H9 (cell line): ENCODE measurements around the gene MCRIP1. TPM values are rescaled to one million over a fixed set of nuclear protein-coding genes. Genes with fewer than 3 reads are reported as not detected.

Experiments used
- DNase-seq: peaks from one replicate; pipeline ENCODE4 v3.0.0-alpha.2; 2017
- H2AFZ ChIP-seq: one replicate; pipeline ENCODE4 v1.6.1; 2013; ENCODE audit warnings: mild to moderate bottlenecking, low read length, control low read depth, moderate library complexity
- H2AK5ac ChIP-seq: 2 replicates; pipeline ENCODE4 v1.6.1; 2013; ENCODE audit warnings: low read length, control low read depth, mixed read lengths; ENCODE audit not compliant: insufficient read length
- H2BK120ac ChIP-seq: one replicate; pipeline ENCODE4 v1.6.1; 2013; ENCODE audit warnings: low read depth, mild to moderate bottlenecking, low read length, control low read depth, inconsistent platforms; ENCODE audit not compliant: poor library complexity, severe bottlenecking
- H2BK12ac ChIP-seq: 2 replicates; pipeline ENCODE4 v1.6.1; 2013; ENCODE audit warnings: low read length, control low read depth, mixed read lengths, low read depth; ENCODE audit not compliant: insufficient read length
- H2BK15ac ChIP-seq: 2 replicates; pipeline ENCODE4 v1.6.1; 2013; ENCODE audit warnings: low read depth, low read length, control low read depth
- H2BK20ac ChIP-seq: one replicate; pipeline ENCODE4 v1.6.1; 2013; ENCODE audit warnings: low read depth, mild to moderate bottlenecking, low read length, control low read depth, inconsistent platforms; ENCODE audit not compliant: poor library complexity, severe bottlenecking
- H2BK5ac ChIP-seq: 2 replicates; pipeline ENCODE4 v1.6.1; 2013; ENCODE audit warnings: low read length, control low read depth, mixed read lengths; ENCODE audit not compliant: insufficient read length
- H3K14ac ChIP-seq: 2 replicates; pipeline ENCODE4 v1.6.1; 2013; ENCODE audit warnings: low read length, control low read depth; ENCODE audit not compliant: insufficient read depth
- H3K18ac ChIP-seq: 2 replicates; pipeline ENCODE4 v1.6.1; 2013; ENCODE audit warnings: low read depth, mild to moderate bottlenecking, mixed read lengths, low read length, control low read depth; ENCODE audit not compliant: insufficient read length
- H3K23ac ChIP-seq: 2 replicates; pipeline ENCODE4 v1.6.1; 2013; ENCODE audit warnings: low read length, control low read depth, mixed read lengths, low read depth; ENCODE audit not compliant: insufficient read length
- H3K23me2 ChIP-seq: 2 replicates; pipeline ENCODE4 v1.6.1; 2013; ENCODE audit warnings: low read depth, mild to moderate bottlenecking, mixed read lengths, low read length, control low read depth; ENCODE audit not compliant: insufficient read length, poor library complexity, severe bottlenecking
- H3K27ac ChIP-seq: 2 replicates; pipeline ENCODE4 v1.5.1; 2013; ENCODE audit warnings: low read length, control low read depth, mixed read lengths, low read depth; ENCODE audit not compliant: insufficient read length
- H3K27me3 ChIP-seq: 2 replicates; pipeline ENCODE4 v1.6.1; 2013; ENCODE audit warnings: low read length, control low read depth, inconsistent platforms; ENCODE audit not compliant: insufficient read depth
- H3K4ac ChIP-seq: 2 replicates; pipeline ENCODE4 v1.6.1; 2013; ENCODE audit warnings: low read depth, mild to moderate bottlenecking, control low read depth, inconsistent platforms, low read length, moderate library complexity
- H3K4me1 ChIP-seq: 2 replicates; pipeline ENCODE4 v1.6.1; 2013; ENCODE audit warnings: low read length, control low read depth, inconsistent platforms; ENCODE audit not compliant: insufficient read depth
- H3K4me2 ChIP-seq: 2 replicates; pipeline ENCODE4 v1.6.1; 2013; ENCODE audit warnings: low read length, control low read depth, mixed read lengths; ENCODE audit not compliant: insufficient read length, insufficient read depth
- H3K56ac ChIP-seq: 2 replicates; pipeline ENCODE4 v1.6.1; 2013; ENCODE audit warnings: low read depth, mild to moderate bottlenecking, mixed read lengths, low read length, control low read depth; ENCODE audit not compliant: insufficient read length
- H3K79me1 ChIP-seq: 2 replicates; pipeline ENCODE4 v1.6.1; 2013; ENCODE audit warnings: low read depth, mild to moderate bottlenecking, moderate library complexity, low read length, control low read depth, inconsistent platforms; ENCODE audit not compliant: insufficient read depth, poor library complexity, severe bottlenecking
- H3K79me2 ChIP-seq: 2 replicates; pipeline ENCODE4 v1.6.1; 2013; ENCODE audit warnings: low read length, control low read depth, inconsistent platforms; ENCODE audit not compliant: insufficient read depth
- H3K9ac ChIP-seq: 2 replicates; pipeline ENCODE4 v1.6.1; 2013; ENCODE audit warnings: low read length, control low read depth, mixed read lengths; ENCODE audit not compliant: insufficient read length; ENCODE audit errors: extremely low read depth
- H3K9me3 ChIP-seq: one replicate; pipeline ENCODE4 v1.6.1; 2013; ENCODE audit warnings: low read depth, low read length, inconsistent platforms; ENCODE audit not compliant: control insufficient read depth
- H3T11ph ChIP-seq: one replicate; pipeline ENCODE4 v1.6.1; 2013; ENCODE audit warnings: mild to moderate bottlenecking, low read length, control low read depth, inconsistent platforms
- H4K20me1 ChIP-seq: one replicate; pipeline ENCODE4 v1.6.1; 2013; ENCODE audit not compliant: control insufficient read depth, insufficient read length, insufficient read depth
- H4K5ac ChIP-seq: 2 replicates; pipeline ENCODE4 v1.6.1; 2013; ENCODE audit warnings: low read depth, mild to moderate bottlenecking, mixed read lengths, low read length, control low read depth; ENCODE audit not compliant: insufficient read length
- H4K8ac ChIP-seq: replicated peaks from 2 replicates; pipeline ENCODE4 v1.6.1; 2013; ENCODE audit warnings: low read length, control low read depth, mixed read lengths, low read depth; ENCODE audit not compliant: insufficient read length
- H4K91ac ChIP-seq: 2 replicates; pipeline ENCODE4 v1.6.1; 2013; ENCODE audit warnings: low read depth, mild to moderate bottlenecking, moderate library complexity, mixed read lengths, low read length, control low read depth; ENCODE audit not compliant: insufficient read length
- H3K27ac Mint-ChIP-seq, 3 experiments: 2 replicates in 2 of 3; 3 replicates in 1 of 3; pipeline ENCODE4 v1.8.0; 2020 to 2021; ENCODE audit warnings: mixed read lengths in 3 of 3, mild to moderate bottlenecking in 1 of 3, moderate library complexity in 1 of 3
- H3K27me3 Mint-ChIP-seq: 2 replicates; pipeline ENCODE4 v1.8.0; 2021; ENCODE audit warnings: low read depth, mild to moderate bottlenecking, moderate library complexity, mixed read lengths
- H3K36me3 Mint-ChIP-seq, 3 experiments: 2 replicates in 2 of 3; 3 replicates in 1 of 3; pipeline ENCODE4 v1.8.0; 2020 to 2021; ENCODE audit warnings: low read depth in 3 of 3, mixed read lengths in 3 of 3; ENCODE audit not compliant: insufficient read depth in 1 of 3
- H3K4me1 Mint-ChIP-seq, 2 experiments: 2 replicates each; pipeline ENCODE4 v1.8.0; 2020; ENCODE audit warnings: mixed read lengths in 2 of 2
- H3K4me3 Mint-ChIP-seq, 2 experiments: 2 replicates in 1 of 2; 3 replicates in 1 of 2; pipeline ENCODE4 v1.8.0; 2020 to 2021; ENCODE audit warnings: mild to moderate bottlenecking in 2 of 2, mixed read lengths in 2 of 2, moderate library complexity in 1 of 2
- H3K9me3 Mint-ChIP-seq, 2 experiments: 2 replicates in 1 of 2; 3 replicates in 1 of 2; pipeline ENCODE4 v1.8.0; 2020; ENCODE audit warnings: mild to moderate bottlenecking in 2 of 2, mixed read lengths in 2 of 2, moderate library complexity in 1 of 2
- CTCF ChIP-seq: fragments of 200-600 bp; sonication (generic); conservative IDR thresholded peaks from 3 replicates; pipeline ENCODE4 v1.8.0; 2021; ENCODE audit warnings: antibody characterized with exemption, mild to moderate bottlenecking
- WGBS: extraction: QIAGEN DNeasy Blood & Tissue Kit; methylation state at CpG from one replicate; pipeline ENCODE4 v1.1.7; 2013; ENCODE audit warnings: missing lambda C conversion rate, low lambda C conversion rate, mixed read lengths; ENCODE audit not compliant: insufficient read length; ENCODE audit errors: extremely low coverage; 5-methylcytosine and 5-hydroxymethylcytosine counted together
- total RNA-seq: library from RNA; stranded (reverse); gene quantifications from 2 replicates; pipeline ENCODE4 v1.2.1, GENCODE V29; 2021

Gene MCRIP1
- total RNA-seq, 1 experiment from 2014 or later = 118 TPM

GRCh38 chr17:81792675-81793615 is 40.1 kb downstream of the MCRIP1 start:
- H3K9ac ChIP-seq = no peak overlapping the region

More at GRCh38 chr17:81792675-81793615, 40.1 kb downstream of the MCRIP1 start:
- H3K27me3 ChIP-seq = no peaks in the 10 kb centered on the region
- H2AFZ ChIP-seq = no peak overlapping the region
- no peaks in the 10 kb centered on the region for H3K23me2 ChIP-seq
- no peaks in the 10 kb centered on the region for H3K9me3 ChIP-seq
- H2BK120ac ChIP-seq = no peak overlapping the region
- no peak overlapping the region for H2AK5ac ChIP-seq
- no peak for TF ChIP-seq CTCF
- Mint-ChIP-seq H3K36me3 (no peaks in the 10 kb centered on the region), H3K9me3 (no peaks in the 10 kb centered on the region), H3K27me3 (peaks cover 3% of the 10 kb centered on the region), H3K4me3 (no peak overlapping the region), H3K4me1 (no peaks in the 10 kb centered on the region), H3K27ac (no peak overlapping the region)
- no peak overlapping the region for H3K14ac ChIP-seq
- H4K91ac ChIP-seq = no peak overlapping the region
- no peak overlapping the region for H3K4me2 ChIP-seq
- no peak overlapping the region for H2BK15ac ChIP-seq
- 100% methylated on average over 3 of the region's 8 CpGs for WGBS
- no peaks in the 10 kb centered on the region for H3K79me1 ChIP-seq
- H4K20me1 ChIP-seq = no peaks in the 10 kb centered on the region
- no peaks in the 10 kb centered on the region for H3K79me2 ChIP-seq
- no peak overlapping the region for H3K56ac ChIP-seq
- no peak for DNase-seq
- no peak overlapping the region for H2BK5ac ChIP-seq
- H4K8ac ChIP-seq = no peak overlapping the region
- H2BK20ac ChIP-seq = no peak overlapping the region
- no peaks in the 10 kb centered on the region for H3K4me1 ChIP-seq
- no peak overlapping the region for H2BK12ac ChIP-seq
- H3K18ac ChIP-seq = no peak overlapping the region
- H4K5ac ChIP-seq = no peak overlapping the region
- H3K23ac ChIP-seq = no peak overlapping the region
- no peak overlapping the region for H3K4ac ChIP-seq
- no peak overlapping the region for H3T11ph ChIP-seq
- no peak overlapping the region for H3K27ac ChIP-seq

Other genes with a start within 250 kb of the MCRIP1 start
- gene NPLOC4, start 196.2 kb downstream of the MCRIP1 start, total RNA-seq = 103 and 104 TPM in 2 replicates
- 1.2 and 1.4 TPM in 2 replicates for gene TSPAN10, start 196.1 kb downstream of the MCRIP1 start, total RNA-seq
- 5.7 TPM in 2 replicates for gene PDE6G, start 176.7 kb downstream of the MCRIP1 start, total RNA-seq
- gene OXLD1, start 166.7 kb downstream of the MCRIP1 start, total RNA-seq = 20.2 and 25.0 TPM in 2 replicates
- gene CCDC137, start 166.6 kb downstream of the MCRIP1 start, total RNA-seq = 57.5 and 60.8 TPM in 2 replicates
- gene ARL16, start 149.5 kb downstream of the MCRIP1 start, total RNA-seq = 55.4 and 58.6 TPM in 2 replicates
- 99.3 and 106 TPM in 2 replicates for gene HGS, start 149.3 kb downstream of the MCRIP1 start, total RNA-seq
- 140 and 146 TPM in 2 replicates for gene MRPL12, start 129.9 kb downstream of the MCRIP1 start, total RNA-seq
- 28.1 and 30.9 TPM in 2 replicates for gene SLC25A10, start 121.0 kb downstream of the MCRIP1 start, total RNA-seq
- 0.24 and 0.26 TPM in 2 replicates for gene GCGR, start 29.1 kb downstream of the MCRIP1 start, total RNA-seq
- gene PPP1R27, start 1.8 kb upstream of the MCRIP1 start, total RNA-seq = 0.15 and 0.22 TPM in 2 replicates
- 364 and 366 TPM in 2 replicates for gene P4HB, start 27.2 kb upstream of the MCRIP1 start, total RNA-seq
- gene ARHGDIA, start 38.0 kb upstream of the MCRIP1 start, total RNA-seq = 247 and 255 TPM in 2 replicates
- 212 and 219 TPM in 2 replicates for gene ALYREF, start 58.3 kb upstream of the MCRIP1 start, total RNA-seq
- gene ANAPC11, start 58.4 kb upstream of the MCRIP1 start, total RNA-seq = 197 and 208 TPM in 2 replicates
- gene NPB, start 68.9 kb upstream of the MCRIP1 start, total RNA-seq = 2.1 and 2.4 TPM in 2 replicates
- gene PCYT2, start 78.1 kb upstream of the MCRIP1 start, total RNA-seq = 24.5 and 24.9 TPM in 2 replicates
- 28.7 and 29.7 TPM in 2 replicates for gene SIRT7, start 84.9 kb upstream of the MCRIP1 start, total RNA-seq
- gene MAFG, start 94.4 kb upstream of the MCRIP1 start, total RNA-seq = 31.4 and 33.7 TPM in 2 replicates
- 111 and 116 TPM in 2 replicates for gene PYCR1, start 104.0 kb upstream of the MCRIP1 start, total RNA-seq
- 0.13 and 0.22 TPM in 2 replicates for gene MYADML2, start 113.9 kb upstream of the MCRIP1 start, total RNA-seq
- 2.0 and 2.1 TPM in 2 replicates for gene NOTUM, start 127.9 kb upstream of the MCRIP1 start, total RNA-seq
- 50.9 and 53.1 TPM in 2 replicates for gene ASPSCR1, start 144.3 kb upstream of the MCRIP1 start, total RNA-seq
- 77.9 and 82.8 TPM in 2 replicates for gene CENPX, start 189.6 kb upstream of the MCRIP1 start, total RNA-seq
- 28.7 and 30.6 TPM in 2 replicates for gene LRRC45, start 190.0 kb upstream of the MCRIP1 start, total RNA-seq
- gene RAC3, start 198.4 kb upstream of the MCRIP1 start, total RNA-seq = 84.8 and 85.8 TPM in 2 replicates
- gene DCXR, start 204.4 kb upstream of the MCRIP1 start, total RNA-seq = 90.6 and 93.6 TPM in 2 replicates
- 34.0 and 36.5 TPM in 2 replicates for gene RFNG, start 218.5 kb upstream of the MCRIP1 start, total RNA-seq
- 164 TPM in 2 replicates for gene GPS1, start 218.6 kb upstream of the MCRIP1 start, total RNA-seq
- gene DUS1L, start 232.5 kb upstream of the MCRIP1 start, total RNA-seq = 103 and 104 TPM in 2 replicates